HL-60 (cell line): Measurements from ENCODE around the gene NENF.

Source experiments
- DNase-seq, 2 experiments: peaks; one replicate each; pipeline ENCODE4 v3.0.0-alpha.2; 2010 to 2020; ENCODE audit warnings: low read depth in 1 of 2, low spot score in 1 of 2
- H3K27ac ChIP-seq: fragments of 250-450 bp; sonication (Bioruptor Pico); replicated peaks from 2 replicates; pipeline ENCODE4 v1.5.1; 2020; ENCODE audit warnings: mild to moderate bottlenecking, moderate library complexity
- H3K27me3 ChIP-seq: fragments of 250-450 bp; sonication (Bioruptor Pico); 2 replicates; pipeline ENCODE4 v1.5.1; 2021; ENCODE audit warnings: mild to moderate bottlenecking, moderate library complexity; ENCODE audit not compliant: insufficient read depth, poor library complexity, severe bottlenecking
- H3K4me3 ChIP-seq: replicated peaks from 2 replicates; pipeline ENCODE4 v1.5.1; 2011; ENCODE audit warnings: mild to moderate bottlenecking, control low read depth, low read length; ENCODE audit not compliant: insufficient read depth
- CTCF ChIP-seq: IDR thresholded peaks from one replicate; pipeline ENCODE4 v1.5.1; 2011; ENCODE audit warnings: low read length, control low read depth, inconsistent platforms; ENCODE audit not compliant: insufficient read depth
- GABPA ChIP-seq: IDR thresholded peaks from 2 replicates; pipeline ENCODE4 v1.6.1; 2012; ENCODE audit warnings: low read depth
- POLR2AphosphoS5 ChIP-seq: IDR thresholded peaks from 2 replicates; pipeline ENCODE4 v1.6.1; 2012; ENCODE audit warnings: low read depth
- REST ChIP-seq: IDR thresholded peaks from 2 replicates; pipeline ENCODE4 v1.6.1; 2012; ENCODE audit warnings: low read depth; ENCODE audit not compliant: insufficient replicate concordance
- SPI1 ChIP-seq: IDR thresholded peaks from 2 replicates; pipeline ENCODE4 v1.6.1; 2012; ENCODE audit warnings: low read depth, mild to moderate bottlenecking, borderline replicate concordance

The NENF gene

GRCh38 chr1:212459656-212460055 lies 26.9 kb downstream of the NENF start:
- TF ChIP-seq REST = no peak
- TF ChIP-seq CTCF = no peak
- no peak for TF ChIP-seq POLR2AphosphoS5
- H3K4me3 ChIP-seq = no peak overlapping the region

GRCh38 chr1:212460376-212460775 lies 27.7 kb downstream of the NENF start:
- no peak overlapping the region for H3K4me3 ChIP-seq

More at GRCh38 chr1:212459656-212460055, 26.9 kb downstream of the NENF start:
- H3K27me3 ChIP-seq = no peaks in the 10 kb centered on the region
- DNase-seq = no peak
- no peak overlapping the region for H3K27ac ChIP-seq

More at GRCh38 chr1:212460376-212460775, 27.7 kb downstream of the NENF start:
- TF ChIP-seq CTCF (no peak), SPI1 (no peak), GABPA (no peak), POLR2AphosphoS5 (no peak), REST (no peak)
- Histone ChIP-seq H3K27me3 (no peaks in the 10 kb centered on the region), H3K27ac (no peak overlapping the region)
- DNase-seq = no peak
